OCI-LY1 (cell line): Measurements from ENCODE around the gene BAIAP2.

Experiments used
- H2AFZ ChIP-seq: fragments of 200-600 bp; sonication (generic), shearing (Covaris generic); 2 replicates; pipeline ENCODE4 v1.6.0; 2014; ENCODE audit warnings: antibody characterized with exemption, mild to moderate bottlenecking, low read length
- H3F3A ChIP-seq: fragments of 200-600 bp; sonication (generic), shearing (Covaris generic); 2 replicates; pipeline ENCODE4 v1.6.0; 2014; ENCODE audit warnings: mild to moderate bottlenecking, antibody characterized with exemption, low read length, moderate library complexity; ENCODE audit not compliant: insufficient read depth
- H3K27ac ChIP-seq: fragments of 200-600 bp; sonication (generic); 2 replicates; pipeline ENCODE4 v1.5.1; 2014; ENCODE audit warnings: low read length, mixed run types, mild to moderate bottlenecking, low read depth; ENCODE audit not compliant: poor library complexity, severe bottlenecking
- H3K27me3 ChIP-seq: fragments of 200-600 bp; sonication (generic); 2 replicates; pipeline ENCODE4 v1.6.0; 2014; ENCODE audit warnings: antibody characterized with exemption, mild to moderate bottlenecking, low read length, moderate library complexity; ENCODE audit not compliant: insufficient read depth
- H3K36me3 ChIP-seq: fragments of 200-600 bp; sonication (generic); 2 replicates; pipeline ENCODE4 v1.6.1; 2014; ENCODE audit warnings: mild to moderate bottlenecking, antibody characterized with exemption, low read length, moderate library complexity, mixed read lengths; ENCODE audit not compliant: insufficient read depth
- H3K4me1 ChIP-seq: fragments of 200-600 bp; sonication (generic); 2 replicates; pipeline ENCODE4 v1.5.1; 2014; ENCODE audit warnings: mild to moderate bottlenecking, low read length, moderate library complexity; ENCODE audit not compliant: insufficient read depth, severe bottlenecking
- H3K4me2 ChIP-seq: fragments of 200-600 bp; sonication (generic), shearing (Covaris generic); 2 replicates; pipeline ENCODE4 v1.6.1; 2014; ENCODE audit warnings: low read length
- H3K4me3 ChIP-seq: fragments of 200-600 bp; sonication (generic); 2 replicates; pipeline ENCODE4 v1.5.1; 2014; ENCODE audit warnings: low read length, low read depth, mild to moderate bottlenecking, mixed read lengths; ENCODE audit not compliant: poor library complexity, severe bottlenecking
- H3K79me2 ChIP-seq: fragments of 200-600 bp; shearing (Covaris generic); 2 replicates; pipeline ENCODE4 v1.6.1; 2016; ENCODE audit warnings: mixed run types, low read length, mixed read lengths; ENCODE audit not compliant: insufficient read depth
- H3K9ac ChIP-seq: fragments of 200-600 bp; sonication (generic), shearing (Covaris generic); 2 replicates; pipeline ENCODE4 v1.6.1; 2014; ENCODE audit warnings: mild to moderate bottlenecking, low read length, mixed read lengths
- H3K9me2 ChIP-seq: fragments of 200-600 bp; sonication (generic), shearing (Covaris generic); 2 replicates; pipeline ENCODE4 v1.6.1; 2014; ENCODE audit warnings: low read depth, mild to moderate bottlenecking, low read length, mixed read lengths
- H3K9me3 ChIP-seq: fragments of 200-600 bp; shearing (Covaris generic); 2 replicates; pipeline ENCODE4 v1.6.1; 2014; ENCODE audit warnings: low read length, mixed read lengths
- H4K20me1 ChIP-seq: fragments of 200-600 bp; sonication (generic), shearing (Covaris generic); 2 replicates; pipeline ENCODE4 v1.6.0; 2016; ENCODE audit warnings: mild to moderate bottlenecking, low read length; ENCODE audit not compliant: insufficient read depth
- EZH2 ChIP-seq: fragments of 200-600 bp; sonication (generic), shearing (Covaris generic); IDR thresholded peaks from 2 replicates; pipeline ENCODE4 v1.8.0; 2017; ENCODE audit warnings: borderline replicate concordance, mixed run types, mild to moderate bottlenecking, antibody characterized with exemption, low read length, moderate library complexity, mixed read lengths
- TF ChIP-seq, protein P1 (sequence below): fragments of 200-600 bp; sonication (generic), shearing (Covaris generic); IDR thresholded peaks from 2 replicates; pipeline ENCODE4 v1.5.1; 2017; ENCODE audit warnings: mild to moderate bottlenecking, antibody characterized with exemption, low read length, moderate library complexity, mixed read lengths

Gene BAIAP2

GRCh38 chr17:80998118-80998747, 36.7 kb upstream of the BAIAP2 start:
- Histone ChIP-seq H3K4me1 (peaks cover under 1% of the 10 kb centered on the region), H3K4me2 (no peak overlapping the region), H2AFZ (no peak overlapping the region), H3K79me2 (no peaks in the 10 kb centered on the region), H4K20me1 (no peaks in the 10 kb centered on the region), H3K9ac (no peak overlapping the region), H3F3A (no peaks in the 10 kb centered on the region), H3K9me2 (no peaks in the 10 kb centered on the region), H3K27ac (no peak overlapping the region), H3K36me3 (no peaks in the 10 kb centered on the region; the same call in 1 of the 2 replicates), H3K27me3 (no peaks in the 10 kb centered on the region), H3K9me3 (no peaks in the 10 kb centered on the region), H3K4me3 (no peak overlapping the region)
- TF ChIP-seq EZH2 = no peak
- TF ChIP-seq, protein P1, sequence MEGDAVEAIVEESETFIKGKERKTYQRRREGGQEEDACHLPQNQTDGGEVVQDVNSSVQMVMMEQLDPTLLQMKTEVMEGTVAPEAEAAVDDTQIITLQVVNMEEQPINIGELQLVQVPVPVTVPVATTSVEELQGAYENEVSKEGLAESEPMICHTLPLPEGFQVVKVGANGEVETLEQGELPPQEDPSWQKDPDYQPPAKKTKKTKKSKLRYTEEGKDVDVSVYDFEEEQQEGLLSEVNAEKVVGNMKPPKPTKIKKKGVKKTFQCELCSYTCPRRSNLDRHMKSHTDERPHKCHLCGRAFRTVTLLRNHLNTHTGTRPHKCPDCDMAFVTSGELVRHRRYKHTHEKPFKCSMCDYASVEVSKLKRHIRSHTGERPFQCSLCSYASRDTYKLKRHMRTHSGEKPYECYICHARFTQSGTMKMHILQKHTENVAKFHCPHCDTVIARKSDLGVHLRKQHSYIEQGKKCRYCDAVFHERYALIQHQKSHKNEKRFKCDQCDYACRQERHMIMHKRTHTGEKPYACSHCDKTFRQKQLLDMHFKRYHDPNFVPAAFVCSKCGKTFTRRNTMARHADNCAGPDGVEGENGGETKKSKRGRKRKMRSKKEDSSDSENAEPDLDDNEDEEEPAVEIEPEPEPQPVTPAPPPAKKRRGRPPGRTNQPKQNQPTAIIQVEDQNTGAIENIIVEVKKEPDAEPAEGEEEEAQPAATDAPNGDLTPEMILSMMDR = no peak

DNA sequence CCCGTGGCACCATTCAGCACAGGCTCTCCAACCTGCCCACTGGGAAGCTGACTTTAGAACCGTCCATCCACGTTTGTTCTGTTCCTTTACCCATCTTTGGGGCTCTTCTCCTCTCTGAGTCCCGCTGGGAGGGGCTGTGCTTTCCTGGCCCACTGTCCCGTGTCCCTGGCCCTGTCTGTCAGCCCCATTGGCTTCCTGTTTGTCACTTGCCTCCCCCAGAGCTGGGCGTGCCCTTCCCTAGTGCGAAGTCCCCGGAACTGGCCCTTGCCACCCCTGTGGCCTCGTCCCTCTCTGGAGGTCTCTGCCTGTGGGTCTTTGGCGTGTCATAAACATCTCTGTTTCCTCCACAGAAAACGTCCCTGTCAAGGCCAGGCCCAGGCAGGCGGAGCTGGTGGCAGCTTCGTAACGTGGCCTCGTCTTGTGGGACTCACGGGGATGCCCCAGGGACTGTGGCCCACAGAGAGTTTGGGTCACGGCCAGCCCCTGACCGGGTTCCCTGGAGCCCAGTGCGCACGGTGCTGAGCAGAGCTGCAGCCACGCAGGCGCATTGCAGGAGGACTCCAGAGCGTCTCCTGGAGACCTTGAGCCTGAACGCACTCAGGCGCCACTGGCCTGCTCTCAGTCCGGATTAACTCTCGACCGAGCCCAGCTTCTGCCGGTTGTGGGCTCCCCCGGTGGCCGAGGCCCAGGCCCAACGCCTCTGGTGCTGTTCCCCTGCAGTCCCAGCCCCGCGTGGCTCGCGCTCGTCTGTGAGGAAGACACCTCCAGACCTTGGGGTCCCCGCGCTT, 36.0 kb upstream of the BAIAP2 start:
- no peak overlapping the region for H3K4me3 ChIP-seq
- TF ChIP-seq, protein P1 = no peak
- TF ChIP-seq EZH2 = no peak
- H3K4me1 ChIP-seq = no peaks in the 10 kb centered on the region
- H3K9me2 ChIP-seq = no peaks in the 10 kb centered on the region
- no peak overlapping the region for H3K4me2 ChIP-seq
- no peaks in the 10 kb centered on the region; the same call in 1 of the 2 replicates for H3K36me3 ChIP-seq
- no peak overlapping the region for H2AFZ ChIP-seq
- H3K27me3 ChIP-seq = no peaks in the 10 kb centered on the region
- no peaks in the 10 kb centered on the region for H3K9me3 ChIP-seq
- H3F3A ChIP-seq = no peaks in the 10 kb centered on the region
- no peak overlapping the region for H3K9ac ChIP-seq
- H4K20me1 ChIP-seq = no peaks in the 10 kb centered on the region
- H3K27ac ChIP-seq = no peak overlapping the region
- no peaks in the 10 kb centered on the region for H3K79me2 ChIP-seq

- no peak overlapping the region for H3K9ac ChIP-seq
- TF ChIP-seq, protein P1 = no peak
- no peak for TF ChIP-seq EZH2
- H3K4me3 ChIP-seq = no peak overlapping the region
Observed at GRCh38 chr17:80999536-81000333, 35.2 kb upstream of the BAIAP2 start.

More at GRCh38 chr17:80999536-81000333, 35.2 kb upstream of the BAIAP2 start:
- Histone ChIP-seq H3K9me3 (no peaks in the 10 kb centered on the region), H2AFZ (no peak overlapping the region), H3K4me2 (no peak overlapping the region), H3F3A (no peaks in the 10 kb centered on the region), H4K20me1 (no peaks in the 10 kb centered on the region), H3K27ac (no peak overlapping the region), H3K79me2 (no peaks in the 10 kb centered on the region), H3K36me3 (no peaks in the 10 kb centered on the region; the same call in 1 of the 2 replicates), H3K4me1 (no peaks in the 10 kb centered on the region), H3K27me3 (no peaks in the 10 kb centered on the region), H3K9me2 (no peaks in the 10 kb centered on the region)
